Panc1 (cell line): ENCODE data around the gene FAM53B.

Experiments used
- CTCF ChIP-seq: fragments of 450-650 bp; IDR thresholded peaks from 2 replicates; pipeline ENCODE4 v1.5.1; 2017; ENCODE audit warnings: mild to moderate bottlenecking
- POLR2AphosphoS5 ChIP-seq: IDR thresholded peaks from 2 replicates; pipeline ENCODE4 v1.6.1; 2012; ENCODE audit warnings: mild to moderate bottlenecking, low read depth, low read length, moderate library complexity
- REST ChIP-seq, 2 experiments: IDR thresholded peaks; 2 replicates each; pipeline ENCODE4 v1.6.1; 2011 to 2012; ENCODE audit warnings: low read depth in 2 of 2, control low read depth in 1 of 2, low read length in 1 of 2, mild to moderate bottlenecking in 1 of 2, moderate library complexity in 1 of 2; ENCODE audit not compliant: insufficient read depth in 1 of 2

GRCh38 chr10:124614003-124614659 lies 130.0 kb downstream of the FAM53B start:
- TF ChIP-seq CTCF (no peak), POLR2AphosphoS5 (no peak), REST (IDR thresholded peaks at IDR 0.05; ENCODE audit: insufficient read depth in 1 of 2, low read depth in 2 of 2, low read length in 1 of 2) (no peak)
